Left lung (tissue), 10 donors: ENCODE measurements around the gene HOXA4. TPM values are rescaled to one million over a fixed set of nuclear protein-coding genes. Genes with fewer than 3 reads are reported as not detected.

Experiments used
- ATAC-seq: fragments of 200-7000 bp; cut with Tn5 transposase; one replicate; pipeline ENCODE4 v1.9.1; 2020; ENCODE audit warnings: moderate library complexity
- DNase-seq, 4 donors: peaks; one replicate each; pipeline ENCODE4 v3.0.0-alpha.2; 2013 to 2020
- H3K27ac ChIP-seq, 2 donors: fragments of 200-600 bp; sonication (generic) in 1 of 2; one replicate each; pipeline versions ENCODE4 v1.5.0 to v1.8.0; 2020 to 2021
- H3K27me3 ChIP-seq, 2 donors: fragments of 200-600 bp; sonication (generic) in 1 of 2; one replicate each; pipeline versions ENCODE4 v1.5.0 to v1.8.0; 2020 to 2021
- H3K36me3 ChIP-seq, 2 donors: fragments of 200-600 bp; sonication (generic) in 1 of 2; one replicate each; pipeline versions ENCODE4 v1.5.0 to v1.8.0; 2020 to 2021
- H3K4me1 ChIP-seq, 2 donors: fragments of 200-600 bp; one replicate each; pipeline ENCODE4 v1.8.0; 2021
- H3K4me3 ChIP-seq, 2 donors: fragments of 200-600 bp; sonication (generic) in 1 of 2; one replicate each; pipeline versions ENCODE4 v1.5.0 to v1.8.0; 2020 to 2021; ENCODE audit warnings: mild to moderate bottlenecking in 1 of 2
- H3K9me3 ChIP-seq, 2 donors: fragments of 200-600 bp; sonication (generic) in 1 of 2; one replicate each; pipeline versions ENCODE4 v1.5.0 to v1.8.0; 2020 to 2021
- intact Hi-C, 2 donors: fragments of 100-400 bp; cut with DNase I; formaldehyde crosslinking; loops; one replicate each; pipeline versions ENCODE4 v1.11.2 to v1.14.2; 2022
- polyA plus RNA-seq, 6 donors: library from polyadenylated mRNA; unstranded; fragments of 120-200 nt; gene quantifications; one replicate each; pipeline ENCODE4 v1.2.1, GENCODE V29; 2013; ENCODE audit not compliant: insufficient read length in 6 of 6
- total RNA-seq, 2 donors: library from RNA; stranded (reverse); fragmentation: NEBNext Ultra II Directional; extraction: Animal tissue kit (Norgen Biotek cat#: 25700); gene quantifications; one replicate each; pipeline ENCODE4 v1.2.1, GENCODE V29; 2021
- TF ChIP-seq, protein P1 (sequence below), 2 donors: fragments of 200-600 bp; sonication (generic) in 1 of 2; IDR thresholded peaks; one replicate each; pipeline versions ENCODE4 v1.5.0 to v1.8.0; 2021; ENCODE audit warnings: antibody characterized with exemption in 2 of 2
- donor health status: DM: no; HTN: yes; CAD: no.
- donor health status: DM: no; HTN: no; CAD: no.

HOXA4 gene
- total and polyA plus RNA-seq, 8 donors = 3.4 to 35.8 (median 34.1) TPM

DNA sequence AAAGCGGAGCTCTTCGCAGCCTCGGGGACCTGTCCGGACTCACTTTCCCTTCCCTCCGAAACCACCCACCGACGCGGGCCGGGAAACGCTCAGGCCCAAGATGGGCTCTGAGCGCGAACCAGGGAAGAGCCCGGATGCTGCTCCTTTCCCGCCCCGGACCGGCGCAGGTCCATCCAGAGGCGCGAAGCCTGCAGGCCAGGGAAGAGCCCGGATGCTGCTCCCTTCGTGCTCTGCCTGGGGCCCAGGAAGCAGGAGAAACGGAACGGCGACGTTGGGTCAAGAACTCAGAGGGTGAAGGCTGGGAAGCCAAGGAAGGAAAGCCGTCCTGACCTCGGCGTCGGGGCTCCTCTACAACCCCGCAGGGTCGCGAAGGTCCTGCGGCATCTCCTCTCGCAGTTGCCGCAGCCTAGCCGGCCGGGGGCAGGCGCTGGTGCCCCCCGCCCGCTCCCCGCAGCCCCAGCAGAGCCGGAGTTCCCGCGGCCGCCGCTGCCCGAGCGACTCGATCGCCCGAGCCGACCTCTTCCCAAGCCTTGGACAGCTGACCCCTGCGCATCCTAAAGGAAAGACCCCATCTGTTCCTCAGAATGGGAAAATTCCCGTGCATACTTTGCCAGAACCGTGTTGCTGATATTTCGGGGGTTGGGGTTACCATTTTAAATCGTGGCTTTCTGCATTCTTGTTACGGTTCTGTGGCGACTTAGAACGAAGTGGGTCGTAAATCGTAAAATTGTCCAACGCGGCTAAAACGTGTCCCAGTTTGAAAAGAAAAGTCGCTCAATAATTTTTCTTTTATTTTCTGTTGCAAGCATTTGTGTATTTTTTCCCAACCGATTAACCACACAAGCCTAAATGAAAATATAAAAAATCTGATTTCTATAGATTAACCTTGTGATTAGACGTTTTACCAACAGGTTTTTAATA lies 42.3 kb downstream of the HOXA4 start:
- intact Hi-C loops = no loop called here
- DNase-seq = no peak
- TF ChIP-seq, protein P1, sequence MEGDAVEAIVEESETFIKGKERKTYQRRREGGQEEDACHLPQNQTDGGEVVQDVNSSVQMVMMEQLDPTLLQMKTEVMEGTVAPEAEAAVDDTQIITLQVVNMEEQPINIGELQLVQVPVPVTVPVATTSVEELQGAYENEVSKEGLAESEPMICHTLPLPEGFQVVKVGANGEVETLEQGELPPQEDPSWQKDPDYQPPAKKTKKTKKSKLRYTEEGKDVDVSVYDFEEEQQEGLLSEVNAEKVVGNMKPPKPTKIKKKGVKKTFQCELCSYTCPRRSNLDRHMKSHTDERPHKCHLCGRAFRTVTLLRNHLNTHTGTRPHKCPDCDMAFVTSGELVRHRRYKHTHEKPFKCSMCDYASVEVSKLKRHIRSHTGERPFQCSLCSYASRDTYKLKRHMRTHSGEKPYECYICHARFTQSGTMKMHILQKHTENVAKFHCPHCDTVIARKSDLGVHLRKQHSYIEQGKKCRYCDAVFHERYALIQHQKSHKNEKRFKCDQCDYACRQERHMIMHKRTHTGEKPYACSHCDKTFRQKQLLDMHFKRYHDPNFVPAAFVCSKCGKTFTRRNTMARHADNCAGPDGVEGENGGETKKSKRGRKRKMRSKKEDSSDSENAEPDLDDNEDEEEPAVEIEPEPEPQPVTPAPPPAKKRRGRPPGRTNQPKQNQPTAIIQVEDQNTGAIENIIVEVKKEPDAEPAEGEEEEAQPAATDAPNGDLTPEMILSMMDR (IDR thresholded peaks at IDR 0.05) = no peak

GRCh38 chr7:27083646-27084045 lies 46.9 kb downstream of the HOXA4 start:
- no peak overlapping the region for H3K4me3 ChIP-seq
- peaks cover 19 to 32% of the 10 kb centered on the region in 2 donors for H3K27me3 ChIP-seq
- no peak for DNase-seq
- no peaks in the 10 kb centered on the region for H3K4me1 ChIP-seq
- no peaks in the 10 kb centered on the region for H3K9me3 ChIP-seq
- intact Hi-C loops = no loop called here
- no peak overlapping the region for H3K27ac ChIP-seq
- TF ChIP-seq, protein P1 (IDR thresholded peaks at IDR 0.05) = no peak
- no peaks in the 10 kb centered on the region for H3K36me3 ChIP-seq
- ATAC-seq = no peak

More for the DNA sequence above, 42.3 kb downstream of the HOXA4 start:
- Histone ChIP-seq H3K27ac (no peak overlapping the region), H3K9me3 (no peaks in the 10 kb centered on the region), H3K4me3 (no peak overlapping the region), H3K27me3 (peaks cover 35 to 78% of the 10 kb centered on the region in 2 donors), H3K36me3 (no peaks in the 10 kb centered on the region), H3K4me1 (no peaks in the 10 kb centered on the region)
- no peak for ATAC-seq

GRCh38 chr7:27082171-27082570 lies 48.4 kb downstream of the HOXA4 start:
- Histone ChIP-seq H3K27me3 (peaks cover 5 to 17% of the 10 kb centered on the region in 2 donors), H3K9me3 (no peaks in the 10 kb centered on the region), H3K4me3 (no peak overlapping the region), H3K4me1 (no peaks in the 10 kb centered on the region), H3K36me3 (no peaks in the 10 kb centered on the region), H3K27ac (no peak overlapping the region)
- ATAC-seq (no peak), DNase-seq (no peak)
- intact Hi-C loops = no loop called here
- TF ChIP-seq, protein P1 (IDR thresholded peaks at IDR 0.05) = no peak

DNA sequence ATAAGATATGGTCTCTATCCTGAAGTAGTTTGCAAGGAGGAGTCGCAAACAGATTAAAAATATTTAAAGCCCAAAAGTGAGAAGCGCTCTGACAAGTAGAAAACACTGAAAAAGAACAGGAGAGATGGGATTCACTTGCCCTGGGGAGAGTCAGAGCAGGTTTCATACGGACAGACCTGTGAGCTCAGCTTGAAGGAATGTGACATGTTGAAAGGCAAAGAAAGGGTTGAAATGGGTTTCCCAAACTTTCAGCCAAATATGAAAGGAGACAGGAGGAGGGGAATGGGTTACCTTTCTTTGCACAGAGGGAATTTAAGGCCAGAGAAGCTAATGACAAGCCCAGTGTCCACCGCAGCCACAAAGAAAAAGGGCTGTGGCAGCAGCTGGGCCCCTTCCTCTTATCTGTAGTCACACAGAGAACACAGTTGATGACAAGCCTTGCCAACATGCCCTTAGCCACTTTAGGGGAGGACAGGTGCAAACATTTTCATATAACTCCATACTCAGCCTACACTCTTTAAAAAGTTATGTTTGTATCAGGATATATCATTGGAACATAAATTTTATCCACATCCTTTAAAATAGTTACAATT lies 49.6 kb downstream of the HOXA4 start:
- Histone ChIP-seq H3K4me3 (no peak overlapping the region), H3K27me3 (peaks cover under 1 to 5% of the 10 kb centered on the region in 2 donors), H3K9me3 (no peaks in the 10 kb centered on the region), H3K4me1 (no peaks in the 10 kb centered on the region), H3K27ac (no peak overlapping the region), H3K36me3 (no peaks in the 10 kb centered on the region)
- ATAC-seq = no peak
- TF ChIP-seq, protein P1 (IDR thresholded peaks at IDR 0.05) = no peak
- DNase-seq = no peak
- intact Hi-C loops = no loop called here
